WTC11 (cell line): Measurements from ENCODE around the gene ANKRD49.

Experiments used
- IRF2 ChIP-seq: sonication (generic); formaldehyde crosslinking; IDR thresholded peaks from 2 replicates; pipeline ENCODE4 v1.8.0; 2022; ENCODE audit warnings: low read depth, missing genetic modification reagents, borderline replicate concordance
- MYBL2 ChIP-seq: sonication (generic); formaldehyde crosslinking; IDR thresholded peaks from 2 replicates; pipeline ENCODE4 v1.8.1; 2023; ENCODE audit warnings: mild to moderate bottlenecking, moderate library complexity, missing genetic modification reagents
- NR1H2 ChIP-seq: sonication (generic); formaldehyde crosslinking; IDR thresholded peaks from 2 replicates; pipeline ENCODE4 v1.9.0; 2021; ENCODE audit warnings: mild to moderate bottlenecking, moderate library complexity, missing genetic modification reagents
- SP1 ChIP-seq: sonication (generic); formaldehyde crosslinking; conservative IDR thresholded peaks from 2 replicates; pipeline ENCODE4 v1.8.1; 2022; ENCODE audit warnings: missing genetic modification reagents
- TCF7 ChIP-seq: sonication (generic); formaldehyde crosslinking; IDR thresholded peaks from 2 replicates; pipeline ENCODE4 v1.8.0; 2022; ENCODE audit warnings: mild to moderate bottlenecking, low read depth, missing genetic modification reagents, moderate library complexity
- TP53 ChIP-seq: sonication (generic); formaldehyde crosslinking; IDR thresholded peaks from 2 replicates; pipeline ENCODE4 v1.8.1; 2023; ENCODE audit warnings: mild to moderate bottlenecking, missing genetic modification reagents
- TF ChIP-seq, protein P1 (sequence below): fragments of 200-600 bp; IDR thresholded peaks from 2 replicates; pipeline ENCODE4 v1.8.0; 2022; ENCODE audit warnings: antibody characterized with exemption
- TF ChIP-seq, protein P2 (sequence below): sonication (generic); formaldehyde crosslinking; IDR thresholded peaks from 2 replicates; pipeline ENCODE4 v1.8.0; 2022; ENCODE audit warnings: mild to moderate bottlenecking, missing genetic modification reagents
- TF ChIP-seq, protein P3 (sequence below): sonication (generic); formaldehyde crosslinking; IDR thresholded peaks from 2 replicates; pipeline ENCODE4 v1.8.0; 2022; ENCODE audit warnings: missing genetic modification reagents
- TF ChIP-seq, protein P4 (sequence below): sonication (generic); formaldehyde crosslinking; IDR thresholded peaks from 2 replicates; pipeline ENCODE4 v1.8.0; 2022; ENCODE audit warnings: mild to moderate bottlenecking, missing genetic modification reagents
- TF ChIP-seq, protein P5 (sequence below): sonication (generic); formaldehyde crosslinking; IDR thresholded peaks from 2 replicates; pipeline ENCODE4 v1.8.0; 2022; ENCODE audit warnings: mild to moderate bottlenecking, missing genetic modification reagents

DNA sequence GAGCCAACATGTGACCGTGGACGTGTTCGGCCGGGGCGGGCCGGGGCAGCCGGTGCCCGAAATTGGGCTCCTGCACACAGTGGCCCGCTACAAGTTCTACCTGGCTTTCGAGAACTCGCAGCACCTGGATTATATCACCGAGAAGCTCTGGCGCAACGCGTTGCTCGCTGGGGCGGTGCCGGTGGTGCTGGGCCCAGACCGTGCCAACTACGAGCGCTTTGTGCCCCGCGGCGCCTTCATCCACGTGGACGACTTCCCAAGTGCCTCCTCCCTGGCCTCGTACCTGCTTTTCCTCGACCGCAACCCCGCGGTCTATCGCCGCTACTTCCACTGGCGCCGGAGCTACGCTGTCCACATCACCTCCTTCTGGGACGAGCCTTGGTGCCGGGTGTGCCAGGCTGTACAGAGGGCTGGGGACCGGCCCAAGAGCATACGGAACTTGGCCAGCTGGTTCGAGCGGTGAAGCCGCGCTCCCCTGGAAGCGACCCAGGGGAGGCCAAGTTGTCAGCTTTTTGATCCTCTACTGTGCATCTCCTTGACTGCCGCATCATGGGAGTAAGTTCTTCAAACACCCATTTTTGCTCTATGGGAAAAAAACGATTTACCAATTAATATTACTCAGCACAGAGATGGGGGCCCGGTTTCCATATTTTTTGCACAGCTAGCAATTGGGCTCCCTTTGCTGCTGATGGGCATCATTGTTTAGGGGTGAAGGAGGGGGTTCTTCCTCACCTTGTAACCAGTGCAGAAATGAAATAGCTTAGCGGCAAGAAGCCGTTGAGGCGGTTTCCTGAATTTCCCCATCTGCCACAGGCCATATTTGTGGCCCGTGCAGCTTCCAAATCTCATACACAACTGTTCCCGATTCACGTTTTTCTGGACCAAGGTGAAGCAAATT, 51.7 kb downstream of the ANKRD49 start:
- TF ChIP-seq MYBL2 (CRISPR knock-in tag) (no peak), SP1 (CRISPR knock-in tag) (no peak), TCF7 (CRISPR knock-in tag) (no peak), NR1H2 (CRISPR knock-in tag) (no peak), TP53 (no peak), IRF2 (CRISPR knock-in tag) (no peak)
- TF ChIP-seq, protein P1, sequence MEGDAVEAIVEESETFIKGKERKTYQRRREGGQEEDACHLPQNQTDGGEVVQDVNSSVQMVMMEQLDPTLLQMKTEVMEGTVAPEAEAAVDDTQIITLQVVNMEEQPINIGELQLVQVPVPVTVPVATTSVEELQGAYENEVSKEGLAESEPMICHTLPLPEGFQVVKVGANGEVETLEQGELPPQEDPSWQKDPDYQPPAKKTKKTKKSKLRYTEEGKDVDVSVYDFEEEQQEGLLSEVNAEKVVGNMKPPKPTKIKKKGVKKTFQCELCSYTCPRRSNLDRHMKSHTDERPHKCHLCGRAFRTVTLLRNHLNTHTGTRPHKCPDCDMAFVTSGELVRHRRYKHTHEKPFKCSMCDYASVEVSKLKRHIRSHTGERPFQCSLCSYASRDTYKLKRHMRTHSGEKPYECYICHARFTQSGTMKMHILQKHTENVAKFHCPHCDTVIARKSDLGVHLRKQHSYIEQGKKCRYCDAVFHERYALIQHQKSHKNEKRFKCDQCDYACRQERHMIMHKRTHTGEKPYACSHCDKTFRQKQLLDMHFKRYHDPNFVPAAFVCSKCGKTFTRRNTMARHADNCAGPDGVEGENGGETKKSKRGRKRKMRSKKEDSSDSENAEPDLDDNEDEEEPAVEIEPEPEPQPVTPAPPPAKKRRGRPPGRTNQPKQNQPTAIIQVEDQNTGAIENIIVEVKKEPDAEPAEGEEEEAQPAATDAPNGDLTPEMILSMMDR: no peak
- TF ChIP-seq, protein P2, sequence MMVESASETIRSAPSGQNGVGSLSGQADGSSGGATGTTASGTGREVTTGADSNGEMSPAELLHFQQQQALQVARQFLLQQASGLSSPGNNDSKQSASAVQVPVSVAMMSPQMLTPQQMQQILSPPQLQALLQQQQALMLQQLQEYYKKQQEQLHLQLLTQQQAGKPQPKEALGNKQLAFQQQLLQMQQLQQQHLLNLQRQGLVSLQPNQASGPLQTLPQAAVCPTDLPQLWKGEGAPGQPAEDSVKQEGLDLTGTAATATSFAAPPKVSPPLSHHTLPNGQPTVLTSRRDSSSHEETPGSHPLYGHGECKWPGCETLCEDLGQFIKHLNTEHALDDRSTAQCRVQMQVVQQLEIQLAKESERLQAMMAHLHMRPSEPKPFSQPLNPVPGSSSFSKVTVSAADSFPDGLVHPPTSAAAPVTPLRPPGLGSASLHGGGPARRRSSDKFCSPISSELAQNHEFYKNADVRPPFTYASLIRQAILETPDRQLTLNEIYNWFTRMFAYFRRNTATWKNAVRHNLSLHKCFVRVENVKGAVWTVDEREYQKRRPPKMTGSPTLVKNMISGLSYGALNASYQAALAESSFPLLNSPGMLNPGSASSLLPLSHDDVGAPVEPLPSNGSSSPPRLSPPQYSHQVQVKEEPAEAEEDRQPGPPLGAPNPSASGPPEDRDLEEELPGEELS (CRISPR knock-in tag): no peak
- TF ChIP-seq, protein P3, sequence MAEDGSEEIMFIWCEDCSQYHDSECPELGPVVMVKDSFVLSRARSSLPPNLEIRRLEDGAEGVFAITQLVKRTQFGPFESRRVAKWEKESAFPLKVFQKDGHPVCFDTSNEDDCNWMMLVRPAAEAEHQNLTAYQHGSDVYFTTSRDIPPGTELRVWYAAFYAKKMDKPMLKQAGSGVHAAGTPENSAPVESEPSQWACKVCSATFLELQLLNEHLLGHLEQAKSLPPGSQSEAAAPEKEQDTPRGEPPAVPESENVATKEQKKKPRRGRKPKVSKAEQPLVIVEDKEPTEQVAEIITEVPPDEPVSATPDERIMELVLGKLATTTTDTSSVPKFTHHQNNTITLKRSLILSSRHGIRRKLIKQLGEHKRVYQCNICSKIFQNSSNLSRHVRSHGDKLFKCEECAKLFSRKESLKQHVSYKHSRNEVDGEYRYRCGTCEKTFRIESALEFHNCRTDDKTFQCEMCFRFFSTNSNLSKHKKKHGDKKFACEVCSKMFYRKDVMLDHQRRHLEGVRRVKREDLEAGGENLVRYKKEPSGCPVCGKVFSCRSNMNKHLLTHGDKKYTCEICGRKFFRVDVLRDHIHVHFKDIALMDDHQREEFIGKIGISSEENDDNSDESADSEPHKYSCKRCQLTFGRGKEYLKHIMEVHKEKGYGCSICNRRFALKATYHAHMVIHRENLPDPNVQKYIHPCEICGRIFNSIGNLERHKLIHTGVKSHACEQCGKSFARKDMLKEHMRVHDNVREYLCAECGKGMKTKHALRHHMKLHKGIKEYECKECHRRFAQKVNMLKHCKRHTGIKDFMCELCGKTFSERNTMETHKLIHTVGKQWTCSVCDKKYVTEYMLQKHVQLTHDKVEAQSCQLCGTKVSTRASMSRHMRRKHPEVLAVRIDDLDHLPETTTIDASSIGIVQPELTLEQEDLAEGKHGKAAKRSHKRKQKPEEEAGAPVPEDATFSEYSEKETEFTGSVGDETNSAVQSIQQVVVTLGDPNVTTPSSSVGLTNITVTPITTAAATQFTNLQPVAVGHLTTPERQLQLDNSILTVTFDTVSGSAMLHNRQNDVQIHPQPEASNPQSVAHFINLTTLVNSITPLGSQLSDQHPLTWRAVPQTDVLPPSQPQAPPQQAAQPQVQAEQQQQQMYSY: no peak
- TF ChIP-seq, protein P4, sequence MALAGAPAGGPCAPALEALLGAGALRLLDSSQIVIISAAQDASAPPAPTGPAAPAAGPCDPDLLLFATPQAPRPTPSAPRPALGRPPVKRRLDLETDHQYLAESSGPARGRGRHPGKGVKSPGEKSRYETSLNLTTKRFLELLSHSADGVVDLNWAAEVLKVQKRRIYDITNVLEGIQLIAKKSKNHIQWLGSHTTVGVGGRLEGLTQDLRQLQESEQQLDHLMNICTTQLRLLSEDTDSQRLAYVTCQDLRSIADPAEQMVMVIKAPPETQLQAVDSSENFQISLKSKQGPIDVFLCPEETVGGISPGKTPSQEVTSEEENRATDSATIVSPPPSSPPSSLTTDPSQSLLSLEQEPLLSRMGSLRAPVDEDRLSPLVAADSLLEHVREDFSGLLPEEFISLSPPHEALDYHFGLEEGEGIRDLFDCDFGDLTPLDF (CRISPR knock-in tag): no peak
- TF ChIP-seq, protein P5, sequence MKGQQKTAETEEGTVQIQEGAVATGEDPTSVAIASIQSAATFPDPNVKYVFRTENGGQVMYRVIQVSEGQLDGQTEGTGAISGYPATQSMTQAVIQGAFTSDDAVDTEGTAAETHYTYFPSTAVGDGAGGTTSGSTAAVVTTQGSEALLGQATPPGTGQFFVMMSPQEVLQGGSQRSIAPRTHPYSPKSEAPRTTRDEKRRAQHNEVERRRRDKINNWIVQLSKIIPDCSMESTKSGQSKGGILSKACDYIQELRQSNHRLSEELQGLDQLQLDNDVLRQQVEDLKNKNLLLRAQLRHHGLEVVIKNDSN (CRISPR knock-in tag): no peak
